T-cell (primary cell): Measurements from ENCODE around the gene CEACAM5. TPM values are rescaled to one million over a fixed set of nuclear protein-coding genes. Genes with fewer than 3 reads are reported as not detected.
A peak's percentile ranks its signal among the peaks of the same experiment; 100 is the strongest.
"Not testable (repeated sequence)": the region's sequence is repeated elsewhere in the genome, so short reads cannot be mapped to it uniquely, and the experiment has no call there.

Experiments
- ATAC-seq, 4 experiments: fragments of 200-7000 bp in 3 of 4; fragments of 150-1000 bp in 1 of 4; cut with Tn5 transposase; replicated peaks in 1 of 4; 1 replicate in 3 of 4; 2 replicates in 1 of 4; pipeline ENCODE4 v1.10.0; 2021; ENCODE audit warnings: moderate library complexity in 3 of 4, mild to moderate bottlenecking in 2 of 4, moderate number of reproducible peaks in 1 of 4
- CTCF ChIA-PET, 2 donors: fragments of 300-600 bp; sonication (Branson Sonifier 250); formaldehyde crosslinking; loops; one replicate each; lab custom pipeline; 2022; ENCODE audit warnings: antibody characterized with exemption in 2 of 2; lab: Charles Lee
- POLR2A ChIA-PET, 2 donors: fragments of 300-600 bp; sonication (Branson Sonifier 250); formaldehyde crosslinking; loops; one replicate each; lab custom pipeline; 2022; ENCODE audit warnings: antibody characterized with exemption in 2 of 2; lab: Charles Lee
- DNase-seq, 35 experiments: peaks; one replicate each; pipeline versions ENCODE4 v3.0.0 to v3.0.0-alpha.2; 2013 to 2023
- H3K27ac ChIP-seq: one replicate; pipeline ENCODE4 v1.5.1; 2013; ENCODE audit warnings: low read length
- H3K27me3 ChIP-seq, 2 experiments: replicated peaks in 1 of 2; 1 replicate in 1 of 2; 2 replicates in 1 of 2; pipeline versions ENCODE4 v1.6.1 to v1.7.0; 2013; ENCODE audit warnings: low read length in 1 of 2, mixed read lengths in 1 of 2; ENCODE audit not compliant: control insufficient read depth in 2 of 2, insufficient read depth in 2 of 2; ENCODE audit errors: extremely low read depth in 1 of 2
- H3K36me3 ChIP-seq, 2 donors: 1 replicate in 1 of 2; 2 replicates in 1 of 2; pipeline versions ENCODE4 v1.6.1 to v1.7.0; 2013; ENCODE audit warnings: low read length in 1 of 2; ENCODE audit not compliant: control insufficient read depth in 2 of 2, insufficient read depth in 1 of 2; ENCODE audit errors: extremely low read depth in 1 of 2
- H3K4me1 ChIP-seq, 2 experiments: 1 replicate in 1 of 2; 2 replicates in 1 of 2; pipeline versions ENCODE4 v1.6.1 to v1.7.0; 2013; ENCODE audit warnings: low read length in 2 of 2, mixed read lengths in 1 of 2; ENCODE audit not compliant: insufficient read depth in 2 of 2, control insufficient read depth in 1 of 2; ENCODE audit errors: extremely low read depth in 1 of 2
- H3K4me3 ChIP-seq, 2 donors: 1 replicate in 1 of 2; 2 replicates in 1 of 2; pipeline versions ENCODE4 v1.5.1 to v1.7.0; 2013; ENCODE audit warnings: mild to moderate bottlenecking in 2 of 2, low read length in 1 of 2, moderate library complexity in 1 of 2; ENCODE audit not compliant: control insufficient read depth in 1 of 2; ENCODE audit errors: extremely low read depth in 1 of 2
- H3K9me3 ChIP-seq: 2 replicates; pipeline ENCODE4 v1.7.0; 2013
- H3K27ac Mint-ChIP-seq, 2 donors: one replicate each; pipeline ENCODE4 v1.8.0; 2020 to 2021; ENCODE audit warnings: mild to moderate bottlenecking in 2 of 2, mixed read lengths in 2 of 2
- H3K27me3 Mint-ChIP-seq, 2 donors: one replicate each; pipeline ENCODE4 v1.8.0; 2021 to 2022; ENCODE audit warnings: mixed read lengths in 2 of 2
- H3K36me3 Mint-ChIP-seq: one replicate; pipeline ENCODE4 v1.8.0; 2021; ENCODE audit warnings: mixed read lengths
- H3K4me1 Mint-ChIP-seq, 3 donors: one replicate each; pipeline ENCODE4 v1.8.0; 2020 to 2022; ENCODE audit warnings: mixed read lengths in 3 of 3, mild to moderate bottlenecking in 1 of 3
- H3K4me3 Mint-ChIP-seq, 3 donors: one replicate each; pipeline ENCODE4 v1.8.0; 2020 to 2022; ENCODE audit warnings: mild to moderate bottlenecking in 3 of 3, mixed read lengths in 3 of 3, moderate library complexity in 3 of 3
- H3K9me3 Mint-ChIP-seq, 3 donors: one replicate each; pipeline ENCODE4 v1.8.0; 2020 to 2022; ENCODE audit warnings: mixed read lengths in 3 of 3
- WGBS: methylation state at CpG from one replicate; pipeline ENCODE4 v1.1.5; 2013; ENCODE audit warnings: missing lambda C conversion rate; ENCODE audit not compliant: insufficient coverage; 5-methylcytosine and 5-hydroxymethylcytosine counted together
- total RNA-seq, 35 experiments: library from RNA in 6 of 35; stranded (reverse) in 6 of 35; fragments of 120-200 nt in 1 of 35; gene quantifications; one replicate each; pipeline versions ENCODE4 v1.2.1 to v1.2.4 and lab custom pipeline; 2013 to 2026

Gene CEACAM5
- total RNA-seq, 5 donors from 2014 or later (not counting 1 experiment from before 2014, with no cell fraction given), result 0.61 to 1.3 (median 1.0) TPM; not detected in 2

- peak in 2 of 35 experiments; percentile 6 to 16 for DNase-seq
- Histone ChIP-seq H3K4me3 (no peak overlapping the region), H3K27me3 (peaks cover 0 to 67% of the 10 kb centered on the region in 2 experiments), H3K27ac (no peak overlapping the region), H3K9me3 (no peaks in the 10 kb centered on the region), H3K36me3 (no peaks in the 10 kb centered on the region), H3K4me1 (peaks cover 0 to 7% of the 10 kb centered on the region in 2 experiments)
- no peak for ATAC-seq
- Mint-ChIP-seq H3K4me1 (peaks cover 5 to 12% (median 6%) of the 10 kb centered on the region in 3 donors), H3K4me3 (peak overlapping the region in 1 of 3 donors; percentile 56), H3K27me3 (peaks cover 32 to 46% of the 10 kb centered on the region in 2 donors), H3K9me3 (no peaks in the 10 kb centered on the region), H3K27ac (no peak overlapping the region), H3K36me3 (no peaks in the 10 kb centered on the region)
- POLR2A ChIA-PET, result no interaction called here
- WGBS, result 43% methylated on average over 1 of the region's 5 CpGs
- CTCF ChIA-PET, result interaction anchor here in 1 of 2 donors (0.6 to 1.2 kb wide), 6 partner anchors 9 to 1551 kb away, joined by 3 to 11 read pairs (median 4); no protein-coding TSS in a partner anchor
Measured at GRCh38 chr19:41707502-41707812, 969 bp upstream of the CEACAM5 start.

GRCh38 chr19:41707871-41708371 is 505 bp upstream of the CEACAM5 start:
- H3K9me3 ChIP-seq, result no peaks in the 10 kb centered on the region
- 100% methylated on average over 2 of the region's 5 CpGs for WGBS
- no peak overlapping the region for H3K27ac Mint-ChIP-seq
- H3K36me3 ChIP-seq, result no peaks in the 10 kb centered on the region
- peaks cover 0 to 65% of the 10 kb centered on the region in 2 experiments for H3K27me3 ChIP-seq
- H3K9me3 Mint-ChIP-seq, result no peaks in the 10 kb centered on the region
- no peak overlapping the region for H3K4me3 Mint-ChIP-seq
- peaks cover 0 to 7% of the 10 kb centered on the region in 2 experiments for H3K4me1 ChIP-seq
- ChIA-PET POLR2A (interaction anchor here in 1 of 2 donors (0.5 kb wide), 1 partner anchor 619 kb away, joined by 3 read pairs; no protein-coding TSS in a partner anchor), CTCF (no interaction called here)
- H3K4me3 ChIP-seq, result no peak overlapping the region
- DNase-seq (peak in 1 of 35 experiments; percentile 20), ATAC-seq (no peak)
- H3K36me3 Mint-ChIP-seq, result no peaks in the 10 kb centered on the region
- no peak overlapping the region for H3K27ac ChIP-seq
- H3K4me1 Mint-ChIP-seq, result peaks cover 5 to 12% (median 6%) of the 10 kb centered on the region in 3 donors
- H3K27me3 Mint-ChIP-seq, result peaks cover 34 to 48% of the 10 kb centered on the region in 2 donors

- H3K27ac Mint-ChIP-seq, POLR2A ChIA-PET, H3K4me1 ChIP-seq, H3K9me3 ChIP-seq, H3K36me3 Mint-ChIP-seq, CTCF ChIA-PET, H3K27ac ChIP-seq, H3K4me3 ChIP-seq, ATAC-seq, H3K36me3 ChIP-seq, H3K4me3 Mint-ChIP-seq, H3K9me3 Mint-ChIP-seq: not testable (repeated sequence)
- Mint-ChIP-seq H3K27me3 (peaks cover 35 to 51% of the 10 kb centered on the region in 2 donors), H3K4me1 (peaks cover 5 to 12% (median 6%) of the 10 kb centered on the region in 3 donors)
- peaks cover 0 to 55% of the 10 kb centered on the region in 2 experiments for H3K27me3 ChIP-seq
- peak in 1 of 35 experiments; percentile 20 for DNase-seq
- no CpG with 5 or more reads among the region's 8 CpGs for WGBS
Measured at GRCh38 chr19:41709516-41709915, 1.1 kb downstream of the CEACAM5 start.

GRCh38 chr19:41709951-41710645 is 1.7 kb downstream of the CEACAM5 start:
- Mint-ChIP-seq H3K27ac (no peak overlapping the region), H3K4me1 (peaks cover 5 to 12% (median 6%) of the 10 kb centered on the region in 3 donors), H3K4me3 (no peak overlapping the region), H3K36me3 (no peaks in the 10 kb centered on the region), H3K9me3 (no peaks in the 10 kb centered on the region), H3K27me3 (peaks cover 31 to 45% of the 10 kb centered on the region in 2 donors)
- peak in 1 of 35 experiments; percentile 4 for DNase-seq
- Histone ChIP-seq H3K9me3 (no peaks in the 10 kb centered on the region), H3K36me3 (no peaks in the 10 kb centered on the region), H3K27me3 (peaks cover 0 to 58% of the 10 kb centered on the region in 2 experiments), H3K27ac (no peak overlapping the region), H3K4me3 (no peak overlapping the region), H3K4me1 (peaks cover 0 to 7% of the 10 kb centered on the region in 2 experiments)
- ChIA-PET CTCF (interaction anchor here in 1 of 2 donors (0.7 kb wide), 1 partner anchor 34 kb away, joined by 3 read pairs; no protein-coding TSS in a partner anchor), POLR2A (interaction anchor here (0.6 kb wide), 2 partner anchors 24 to 1100 kb away, joined by 3 read pairs; no protein-coding TSS in a partner anchor)
- no peak for ATAC-seq
- WGBS, result 82% methylated on average over 6 of the region's 8 CpGs

GRCh38 chr19:41711376-41712261 is 3.2 kb downstream of the CEACAM5 start:
- no peak overlapping the region for H3K4me3 Mint-ChIP-seq
- DNase-seq (no peak), ATAC-seq (no peak)
- Histone ChIP-seq H3K4me1 (peaks cover 0 to 6% of the 10 kb centered on the region in 2 experiments), H3K27ac (no peak overlapping the region), H3K36me3 (no peaks in the 10 kb centered on the region), H3K9me3 (no peaks in the 10 kb centered on the region), H3K4me3 (no peak overlapping the region), H3K27me3 (peaks cover 0 to 58% of the 10 kb centered on the region in 2 experiments)
- peaks cover 5 to 7% (median 6%) of the 10 kb centered on the region in 3 donors for H3K4me1 Mint-ChIP-seq
- 80% methylated on average over 8 of the region's 13 CpGs for WGBS
- no peaks in the 10 kb centered on the region for H3K9me3 Mint-ChIP-seq
- CTCF ChIA-PET, result no interaction called here
- POLR2A ChIA-PET, result no interaction called here
- H3K27me3 Mint-ChIP-seq, result peaks cover 34 to 40% of the 10 kb centered on the region in 2 donors
- H3K27ac Mint-ChIP-seq, result no peak overlapping the region
- no peaks in the 10 kb centered on the region for H3K36me3 Mint-ChIP-seq

GRCh38 chr19:41714598-41714997 is 6.2 kb downstream of the CEACAM5 start:
- no peak overlapping the region for H3K27ac Mint-ChIP-seq
- no peak overlapping the region for H3K4me3 ChIP-seq
- DNase-seq (no peak), ATAC-seq (no peak)
- H3K27ac ChIP-seq, result no peak overlapping the region
- peaks cover 20 to 42% of the 10 kb centered on the region in 2 donors for H3K27me3 Mint-ChIP-seq
- POLR2A ChIA-PET, result no interaction called here
- no peaks in the 10 kb centered on the region for H3K36me3 Mint-ChIP-seq
- H3K9me3 Mint-ChIP-seq, result no peaks in the 10 kb centered on the region
- H3K36me3 ChIP-seq, result no peaks in the 10 kb centered on the region
- H3K9me3 ChIP-seq, result no peaks in the 10 kb centered on the region
- WGBS, result no CpG with 5 or more reads among the region's 5 CpGs
- no peaks in the 10 kb centered on the region for H3K4me1 Mint-ChIP-seq
- no peak overlapping the region for H3K4me3 Mint-ChIP-seq
- H3K27me3 ChIP-seq, result peaks cover 0 to 62% of the 10 kb centered on the region in 2 experiments
- no peaks in the 10 kb centered on the region for H3K4me1 ChIP-seq
- CTCF ChIA-PET, result no interaction called here
